ENCODE data around the gene ATG10.

The ATG10 gene

GRCh38 chr5:82244151-82244550 lies 272.3 kb downstream of the ATG10 start:
- Histone ChIP-seq H3K9me3 (no peaks in the 10 kb centered on the region), H3K36me3 (no peaks in the 10 kb centered on the region)
- TF ChIP-seq, protein P1, sequence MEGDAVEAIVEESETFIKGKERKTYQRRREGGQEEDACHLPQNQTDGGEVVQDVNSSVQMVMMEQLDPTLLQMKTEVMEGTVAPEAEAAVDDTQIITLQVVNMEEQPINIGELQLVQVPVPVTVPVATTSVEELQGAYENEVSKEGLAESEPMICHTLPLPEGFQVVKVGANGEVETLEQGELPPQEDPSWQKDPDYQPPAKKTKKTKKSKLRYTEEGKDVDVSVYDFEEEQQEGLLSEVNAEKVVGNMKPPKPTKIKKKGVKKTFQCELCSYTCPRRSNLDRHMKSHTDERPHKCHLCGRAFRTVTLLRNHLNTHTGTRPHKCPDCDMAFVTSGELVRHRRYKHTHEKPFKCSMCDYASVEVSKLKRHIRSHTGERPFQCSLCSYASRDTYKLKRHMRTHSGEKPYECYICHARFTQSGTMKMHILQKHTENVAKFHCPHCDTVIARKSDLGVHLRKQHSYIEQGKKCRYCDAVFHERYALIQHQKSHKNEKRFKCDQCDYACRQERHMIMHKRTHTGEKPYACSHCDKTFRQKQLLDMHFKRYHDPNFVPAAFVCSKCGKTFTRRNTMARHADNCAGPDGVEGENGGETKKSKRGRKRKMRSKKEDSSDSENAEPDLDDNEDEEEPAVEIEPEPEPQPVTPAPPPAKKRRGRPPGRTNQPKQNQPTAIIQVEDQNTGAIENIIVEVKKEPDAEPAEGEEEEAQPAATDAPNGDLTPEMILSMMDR (IDR thresholded peaks at IDR 0.05; ENCODE audit: low read depth, low read length) = no peak

GRCh38 chr5:82244854-82245635 lies 273.2 kb downstream of the ATG10 start:
- Histone ChIP-seq H3K4me1 (no peaks in the 10 kb centered on the region; the same call in 1 of the 2 replicates), H3K9me3 (no peaks in the 10 kb centered on the region), H3K36me3 (no peaks in the 10 kb centered on the region), H3K27me3 (no peaks in the 10 kb centered on the region), H3K4me3 (ENCODE audit: low read depth, low read length) (no peak overlapping the region)
- DNase-seq = no peak
- TF ChIP-seq, protein P1 (IDR thresholded peaks at IDR 0.05; ENCODE audit: low read depth, low read length) = no peak

More at GRCh38 chr5:82244151-82244550, 272.3 kb downstream of the ATG10 start:
- H3K4me3 ChIP-seq (ENCODE audit: low read depth, low read length) = no peak overlapping the region
- H3K27me3 ChIP-seq = no peaks in the 10 kb centered on the region
- H3K4me1 ChIP-seq = no peaks in the 10 kb centered on the region; the same call in 1 of the 2 replicates
- no peak for DNase-seq

DNA sequence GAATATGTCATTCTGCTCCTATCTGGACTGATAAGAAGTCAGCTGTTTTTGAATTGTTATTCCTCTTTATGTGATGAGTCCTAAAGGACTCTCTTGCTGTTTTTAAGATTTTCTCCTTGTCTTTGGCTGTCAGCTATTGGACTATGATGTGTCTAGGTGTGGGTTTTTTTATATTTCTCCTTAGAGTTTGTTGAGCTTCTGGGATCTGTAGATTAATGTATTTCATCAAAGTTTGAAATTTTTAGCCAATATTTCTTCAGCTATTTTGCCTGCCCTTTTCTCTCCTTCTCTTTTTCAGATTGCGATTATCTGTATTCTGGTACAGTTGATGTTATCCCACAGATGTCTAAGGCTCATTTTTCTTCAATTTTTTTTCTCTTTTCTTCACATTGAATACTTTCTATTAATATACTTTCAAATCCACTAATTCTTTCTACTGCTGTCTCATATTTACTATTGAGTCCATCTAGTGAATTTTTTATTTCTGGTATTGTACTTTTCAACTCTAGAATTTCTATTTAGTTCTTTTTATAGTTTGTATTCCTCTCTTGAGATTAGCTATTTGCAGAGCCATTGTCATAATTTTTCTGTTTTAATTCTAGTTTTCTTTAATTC lies 275.2 kb downstream of the ATG10 start:
- TF ChIP-seq, protein P1 (IDR thresholded peaks at IDR 0.05; ENCODE audit: low read depth, low read length) = no peak
- no peak for DNase-seq
- Histone ChIP-seq H3K36me3 (no peaks in the 10 kb centered on the region), H3K9me3 (no peaks in the 10 kb centered on the region), H3K4me3 (ENCODE audit: low read depth, low read length) (no peak overlapping the region), H3K4me1 (no peaks in the 10 kb centered on the region; the same call in 1 of the 2 replicates), H3K27me3 (no peaks in the 10 kb centered on the region)

DNA sequence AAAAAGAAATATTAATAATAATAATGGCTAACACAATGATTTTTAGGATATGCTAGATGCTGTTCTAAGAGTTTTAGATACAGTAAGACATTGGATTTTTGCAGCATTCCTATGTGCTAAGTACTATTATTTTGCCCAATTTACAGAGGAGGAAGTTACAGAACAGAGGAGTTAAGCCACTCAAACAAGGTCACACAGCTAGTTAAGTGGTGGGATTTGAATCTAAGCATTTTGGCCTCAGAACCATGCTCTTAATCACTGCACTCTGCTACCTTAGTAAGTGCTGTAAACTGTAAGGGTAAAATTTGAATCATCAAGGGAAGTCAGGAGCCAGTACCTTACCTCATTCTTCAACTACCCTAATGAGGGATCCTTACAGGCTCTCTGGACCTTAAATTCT lies 280.9 kb downstream of the ATG10 start:
- no peaks in the 10 kb centered on the region for H3K36me3 ChIP-seq
- no peak for DNase-seq
- H3K4me1 ChIP-seq = no peaks in the 10 kb centered on the region; the same call in 1 of the 2 replicates
- no peak overlapping the region for H3K4me3 ChIP-seq (ENCODE audit: low read depth, low read length)
- no peaks in the 10 kb centered on the region for H3K27me3 ChIP-seq
- H3K9me3 ChIP-seq = no peaks in the 10 kb centered on the region
- TF ChIP-seq, protein P1 (IDR thresholded peaks at IDR 0.05; ENCODE audit: low read depth, low read length) = no peak

GRCh38 chr5:82255844-82256243 lies 284.0 kb downstream of the ATG10 start:
- no peaks in the 10 kb centered on the region for H3K27me3 ChIP-seq
- no peak for DNase-seq
- no peaks in the 10 kb centered on the region for H3K36me3 ChIP-seq
- TF ChIP-seq, protein P1 (IDR thresholded peaks at IDR 0.05; ENCODE audit: low read depth, low read length) = no peak
- H3K9me3 ChIP-seq = no peaks in the 10 kb centered on the region
- H3K4me1 ChIP-seq = no peaks in the 10 kb centered on the region
- H3K4me3 ChIP-seq (ENCODE audit: low read depth, low read length) = no peak overlapping the region

DNA sequence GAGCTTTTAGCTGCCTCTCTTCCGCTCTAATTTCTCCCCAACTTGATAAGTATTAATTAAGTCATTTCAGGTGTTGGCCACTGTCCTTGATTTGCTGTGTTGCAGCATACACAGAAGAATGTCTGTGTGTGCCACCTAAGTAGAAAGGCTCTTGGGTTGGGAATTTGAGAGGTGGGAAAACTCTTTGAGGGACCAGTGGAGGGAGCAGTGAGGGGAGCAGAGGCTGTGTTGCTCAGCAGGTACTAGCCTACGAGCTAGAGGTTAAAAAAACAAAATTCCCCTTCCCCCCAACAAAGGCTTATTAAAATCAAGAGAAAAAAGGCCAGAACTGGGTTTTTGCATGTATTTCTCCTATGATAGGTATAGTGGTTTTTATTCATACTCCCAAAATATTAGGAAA lies 285.4 kb downstream of the ATG10 start:
- no peaks in the 10 kb centered on the region for H3K4me1 ChIP-seq
- no peak overlapping the region for H3K4me3 ChIP-seq (ENCODE audit: low read depth, low read length)

More for the DNA sequence above, 285.4 kb downstream of the ATG10 start:
- Histone ChIP-seq H3K9me3 (no peaks in the 10 kb centered on the region), H3K27me3 (no peaks in the 10 kb centered on the region), H3K36me3 (no peaks in the 10 kb centered on the region)
- TF ChIP-seq, protein P1 (IDR thresholded peaks at IDR 0.05; ENCODE audit: low read depth, low read length) = no peak
- DNase-seq = no peak

Measured in BE2C (cell line).